GM21367 (cell line): ENCODE measurements around the gene KIF25.

Experiments used
- ATAC-seq: cut with Tn5 transposase; IDR thresholded peaks from one replicate; pipeline ENCODE4 v1.9.1; 2021; ENCODE audit not compliant: unreplicated experiment

KIF25 gene, protein sequence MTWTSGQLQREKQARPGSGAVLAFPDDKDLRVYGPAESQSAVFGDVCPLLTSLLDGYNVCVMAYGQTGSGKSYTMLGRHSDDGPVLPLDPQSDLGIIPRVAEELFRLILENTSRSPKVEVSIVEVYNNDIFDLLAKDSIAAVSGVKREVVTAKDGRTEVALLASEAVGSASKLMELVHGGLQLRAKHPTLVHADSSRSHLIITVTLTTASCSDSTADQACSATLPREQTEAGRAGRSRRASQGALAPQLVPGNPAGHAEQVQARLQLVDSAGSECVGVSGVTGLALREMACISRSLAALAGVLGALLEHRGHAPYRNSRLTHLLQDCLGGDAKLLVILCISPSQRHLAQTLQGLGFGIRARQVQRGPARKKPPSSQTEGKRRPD

DNA sequence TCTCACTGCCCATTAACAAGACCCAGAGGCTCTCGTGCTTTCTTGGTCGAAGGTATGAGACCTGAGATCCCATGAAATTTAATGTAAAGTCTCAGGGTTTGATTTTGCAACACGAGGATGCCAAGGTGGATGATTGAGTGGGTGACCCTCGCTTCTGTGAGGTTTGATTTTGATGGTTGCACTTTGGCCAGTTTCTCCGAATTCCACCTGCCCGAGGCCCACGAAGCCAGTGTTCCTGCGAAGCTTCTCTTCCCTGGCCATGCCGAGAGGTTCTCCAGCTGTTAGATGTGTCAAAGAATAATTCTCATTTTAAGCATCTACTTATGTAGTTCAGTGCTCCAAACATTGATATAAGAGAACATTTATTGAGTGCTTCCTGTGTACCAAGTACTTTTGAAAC lies at the start of gene KIF25:
Gene KIF25, plus strand, starts transcription at position 30 of the 400 bp plus-strand sequence. CDS start 31,915 bp downstream, outside the sequence.
- no peak for ATAC-seq

DNA sequence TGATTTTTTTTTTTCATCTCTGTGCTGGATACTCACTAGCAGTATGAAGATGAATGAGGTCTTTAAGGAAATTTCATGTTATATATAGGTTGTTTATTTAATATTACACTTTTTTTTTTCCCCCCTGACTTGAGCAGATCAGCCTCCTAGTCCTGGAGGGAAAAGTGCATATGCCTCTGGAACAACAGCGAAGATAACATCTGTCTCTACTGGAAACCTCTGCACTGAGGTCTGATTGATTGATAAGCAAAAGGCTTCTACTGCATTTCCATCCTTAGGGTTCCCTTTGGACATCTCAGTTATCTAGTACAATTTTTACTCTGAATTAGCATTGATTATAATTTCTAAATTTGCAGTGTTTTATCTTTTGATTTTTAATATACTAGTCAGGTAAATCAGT lies 49.8 kb upstream of the KIF25 start:
- ATAC-seq: no peak

DNA sequence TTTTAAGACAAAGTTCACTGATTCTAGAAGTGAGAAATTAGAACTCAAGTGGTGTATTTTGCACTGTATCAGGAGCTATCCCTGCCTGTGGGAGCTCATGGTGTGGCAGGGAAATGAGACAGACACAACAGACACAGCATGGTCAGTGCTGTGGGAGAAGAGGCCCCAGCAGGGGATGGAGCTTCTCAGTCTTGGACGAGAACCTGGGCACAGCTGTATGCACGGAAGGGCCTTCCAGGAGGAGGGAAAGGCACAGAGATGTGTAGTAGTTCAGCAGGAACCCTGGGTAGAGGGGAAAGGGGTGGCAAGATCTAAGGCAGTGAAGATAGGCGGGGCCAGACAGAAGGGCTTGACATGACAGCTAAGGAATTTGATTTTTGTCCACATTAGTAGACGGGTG lies 48.8 kb upstream of the KIF25 start:
- no peak for ATAC-seq

DNA sequence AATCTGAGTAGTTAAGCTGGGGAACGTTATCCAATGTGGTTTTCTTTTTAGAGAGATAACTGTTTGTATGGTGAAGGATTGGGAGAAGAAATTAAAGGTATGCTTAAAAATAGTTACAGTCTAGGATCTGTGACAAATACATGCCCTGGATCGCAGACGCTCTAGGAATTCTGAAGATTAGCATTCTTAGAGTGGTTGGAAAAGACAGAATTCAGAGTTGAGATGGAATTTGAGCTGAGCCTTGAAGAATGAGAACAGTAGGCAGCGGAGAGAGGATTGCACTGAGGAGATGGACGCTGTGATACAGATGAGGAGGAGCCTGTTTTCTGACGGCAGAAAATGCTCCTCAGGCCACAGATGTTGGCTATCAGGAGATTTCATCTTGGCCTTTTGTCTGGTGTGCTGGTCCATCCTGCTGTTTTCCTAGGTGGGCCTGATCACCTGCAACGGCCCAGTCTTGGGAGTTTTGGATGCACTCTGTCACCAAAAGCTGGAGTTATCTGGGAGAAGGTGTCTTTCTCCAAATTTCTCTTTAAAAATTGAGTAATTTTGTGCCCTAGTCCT lies 48.3 kb upstream of the KIF25 start:
- ATAC-seq: no peak

DNA sequence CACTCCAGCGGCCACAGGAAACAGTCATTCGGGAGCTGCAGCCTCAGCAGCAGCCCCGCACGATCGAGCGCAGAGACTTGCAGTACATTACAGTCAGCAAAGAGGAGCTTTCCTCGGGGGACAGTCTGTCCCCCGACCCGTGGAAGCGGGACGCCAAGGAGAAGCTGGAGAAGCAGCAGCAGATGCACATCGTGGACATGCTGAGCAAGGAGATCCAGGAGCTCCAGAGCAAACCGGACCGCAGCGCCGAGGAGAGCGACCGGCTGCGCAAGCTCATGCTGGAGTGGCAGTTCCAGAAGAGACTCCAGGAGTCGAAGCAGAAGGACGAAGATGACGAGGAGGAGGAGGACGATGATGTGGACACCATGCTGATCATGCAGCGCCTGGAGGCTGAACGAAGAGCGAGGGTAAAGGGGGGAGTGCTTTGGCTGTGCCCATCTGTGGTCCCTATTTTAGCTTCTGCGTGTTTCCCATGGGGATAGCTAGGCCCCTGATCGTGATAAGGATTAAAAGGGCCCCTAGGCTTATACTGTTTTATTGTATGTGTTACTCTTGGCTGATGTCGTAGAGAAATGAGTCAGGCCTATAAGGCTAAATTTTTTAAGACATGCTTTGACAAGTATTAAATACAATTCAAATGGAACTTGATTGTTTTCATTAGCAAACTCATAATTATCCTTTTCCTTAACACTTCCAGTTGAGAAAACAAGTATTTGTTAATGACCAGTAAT lies 45.5 kb upstream of the KIF25 start:
- no peak for ATAC-seq

DNA sequence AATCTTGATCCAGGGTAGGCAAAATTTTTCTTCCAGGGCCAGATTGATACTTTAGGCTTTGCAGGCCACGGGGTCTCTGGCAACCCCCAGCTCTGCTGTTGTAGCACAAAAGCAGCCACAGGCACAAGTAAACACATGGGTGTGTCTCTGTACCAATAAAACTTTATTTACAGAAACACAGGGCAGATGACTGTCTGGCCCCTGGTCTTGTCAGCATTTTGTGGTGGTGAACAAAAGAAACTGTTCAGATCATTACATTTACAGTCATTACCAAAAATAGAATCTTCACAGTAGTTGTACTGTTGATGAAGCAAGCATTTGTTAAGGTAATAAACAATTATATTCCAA lies 45.0 kb upstream of the KIF25 start:
- no peak for ATAC-seq

DNA sequence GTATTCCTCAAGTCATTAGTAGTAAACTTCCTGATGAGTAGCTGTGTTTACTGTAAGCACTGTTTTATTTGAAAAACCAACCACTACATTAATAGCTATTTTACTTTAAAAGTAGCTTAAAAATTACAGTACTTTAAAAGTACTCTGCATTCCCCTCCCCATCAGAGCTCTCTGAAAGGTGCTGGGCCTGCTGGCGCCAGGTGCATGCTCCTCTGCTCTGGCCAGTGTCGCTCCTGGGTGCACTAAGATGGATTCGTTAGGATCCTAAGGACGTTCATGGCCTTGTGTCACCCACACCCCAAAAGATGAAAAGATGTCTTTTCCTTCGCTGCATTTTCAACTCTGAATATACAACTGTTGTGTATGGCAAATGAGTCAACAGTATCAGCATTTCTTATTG lies 43.9 kb upstream of the KIF25 start:
- no peak for ATAC-seq

DNA sequence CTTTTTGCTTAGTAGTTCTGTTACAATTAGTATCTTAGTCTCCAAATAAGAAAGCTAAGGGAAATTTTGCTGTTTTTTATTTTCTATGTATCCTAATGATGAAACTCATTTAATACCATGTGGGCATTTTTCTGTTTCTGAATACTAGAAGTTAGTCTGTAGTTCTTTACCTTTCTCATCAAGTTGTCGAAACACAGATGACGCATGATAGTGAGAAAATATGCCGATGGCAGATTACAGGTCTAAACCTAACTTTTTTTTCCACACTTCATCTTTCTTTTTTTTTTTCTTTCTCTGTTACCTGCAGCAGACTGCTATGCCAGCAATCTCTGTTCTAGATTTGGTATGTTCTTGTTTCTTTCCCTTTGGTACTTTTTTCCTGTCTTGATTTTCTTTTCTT lies 43.3 kb upstream of the KIF25 start:
- no peak for ATAC-seq

DNA sequence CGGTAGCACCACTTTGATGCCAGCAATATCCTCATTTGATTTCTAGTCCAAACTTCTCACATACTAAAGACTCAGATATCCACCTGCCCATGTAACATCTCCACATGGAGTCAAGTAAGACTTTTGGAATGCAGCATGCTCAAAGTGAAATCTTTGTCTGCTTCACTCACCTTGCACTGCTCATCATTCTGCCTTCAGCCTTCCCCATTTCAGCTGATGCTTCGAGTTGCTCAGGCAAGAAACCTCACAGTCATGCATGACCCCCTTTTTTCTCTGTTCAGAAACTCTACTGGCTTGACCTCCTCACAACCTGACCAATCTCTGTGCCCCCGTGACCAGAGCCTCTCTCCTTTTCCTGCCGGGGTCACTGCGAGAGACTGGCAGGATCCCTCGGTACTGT lies 41.0 kb upstream of the KIF25 start:
- ATAC-seq: no peak

DNA sequence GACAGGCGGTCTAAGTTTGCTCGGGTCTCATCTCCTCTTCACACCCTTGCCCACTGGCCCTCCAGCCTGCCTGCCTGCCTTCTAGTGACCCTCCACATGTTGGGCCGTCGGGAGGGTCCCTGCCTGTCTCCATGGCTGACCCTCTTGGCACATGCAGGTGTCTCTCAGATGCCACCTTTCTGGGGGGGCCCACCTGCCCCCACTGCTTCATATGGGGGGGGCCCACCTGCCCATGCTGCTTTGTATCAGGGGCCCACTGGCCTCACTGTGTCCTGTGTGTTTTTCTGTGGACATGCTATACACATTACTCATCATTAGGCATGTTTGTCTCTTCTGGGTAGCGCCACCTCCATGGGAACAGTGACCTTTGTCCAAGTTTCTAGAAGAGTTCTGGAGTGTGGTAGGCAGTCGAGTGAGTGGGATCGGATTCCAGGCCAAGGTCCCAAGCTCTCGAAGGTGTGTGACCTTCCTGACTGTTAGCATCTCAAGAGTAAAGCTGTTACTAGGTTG lies 40.4 kb upstream of the KIF25 start:
- ATAC-seq: no peak

DNA sequence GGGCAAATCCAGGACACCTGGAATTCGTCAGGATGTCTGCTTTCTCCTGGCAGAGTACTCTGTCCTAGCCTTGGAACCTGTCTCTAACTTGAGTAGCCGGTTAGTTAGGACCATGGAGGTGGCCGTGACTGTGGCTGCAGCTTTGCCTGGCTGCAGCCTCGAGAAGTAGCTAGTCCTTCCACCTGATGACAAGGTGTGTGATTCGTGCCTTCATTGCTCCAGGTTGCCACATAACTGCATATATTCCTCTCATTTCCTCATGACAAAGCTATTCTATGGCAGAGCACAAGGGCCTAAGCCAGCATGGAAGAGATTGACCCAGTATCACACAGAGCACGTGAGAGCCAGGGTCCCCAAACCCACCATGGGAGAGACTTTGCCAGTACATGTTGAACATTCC lies 39.8 kb upstream of the KIF25 start:
- no peak for ATAC-seq

DNA sequence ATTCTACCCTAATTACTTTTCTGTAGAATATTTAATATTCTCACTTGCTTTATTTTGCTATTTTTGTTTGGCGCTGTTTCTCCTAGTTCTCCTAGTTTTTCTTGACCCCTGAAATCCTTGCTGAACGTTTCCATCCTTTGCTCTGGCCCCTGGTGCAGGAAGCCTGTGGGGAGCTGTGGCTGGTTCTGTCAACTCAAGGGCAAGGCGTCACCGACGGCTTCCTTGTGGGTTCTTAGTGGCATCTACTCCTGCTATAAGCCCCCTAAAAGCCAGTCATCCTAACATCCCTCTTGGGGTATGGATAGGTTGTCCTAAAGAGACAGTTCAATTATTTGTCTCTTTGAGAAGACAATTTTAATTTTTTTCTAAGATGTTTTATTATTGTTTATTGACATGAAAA lies 36.9 kb upstream of the KIF25 start:
- ATAC-seq: no peak

DNA sequence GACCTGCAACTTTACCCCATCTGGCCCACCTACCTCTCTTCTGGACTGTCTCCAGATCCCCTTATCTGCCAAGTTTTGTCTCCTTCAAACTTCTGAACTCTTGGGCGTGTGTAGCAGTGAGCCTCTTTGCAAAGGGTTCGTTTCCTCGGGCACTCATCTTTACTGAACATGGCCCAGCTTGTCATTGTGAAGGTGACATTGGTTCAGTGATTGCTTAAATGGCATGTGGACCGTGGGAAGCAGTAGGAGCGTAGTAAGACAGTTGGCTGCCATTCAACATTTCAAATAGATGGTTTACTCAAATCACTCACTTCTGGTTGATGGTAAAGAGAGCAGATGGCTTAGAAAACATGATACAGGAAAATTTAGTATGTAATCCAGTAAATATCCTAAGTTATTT lies 34.8 kb upstream of the KIF25 start:
- no peak for ATAC-seq

DNA sequence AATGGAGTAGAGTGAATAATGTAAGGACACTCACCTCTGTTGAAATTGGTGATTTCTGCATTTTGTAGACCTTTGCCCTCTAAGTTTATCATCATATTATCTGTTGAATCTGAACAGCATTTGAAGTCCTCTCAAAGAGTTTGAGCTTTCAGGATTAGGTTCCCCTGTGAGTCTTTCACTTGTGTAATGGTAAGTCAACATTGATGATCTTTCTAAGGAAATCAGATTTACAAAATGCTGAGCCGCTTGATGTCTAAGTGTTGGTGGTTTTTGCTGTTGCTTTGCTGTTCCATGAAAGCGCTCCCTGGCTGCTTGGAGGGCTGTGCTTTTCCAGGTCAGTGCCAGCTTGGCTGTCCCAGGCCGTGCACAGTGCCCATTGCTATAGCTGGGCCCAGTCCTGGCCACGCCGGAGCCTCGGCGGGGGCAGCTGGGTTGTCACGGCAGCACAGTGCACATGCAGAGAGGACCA lies 33.8 kb upstream of the KIF25 start:
- no peak for ATAC-seq

DNA sequence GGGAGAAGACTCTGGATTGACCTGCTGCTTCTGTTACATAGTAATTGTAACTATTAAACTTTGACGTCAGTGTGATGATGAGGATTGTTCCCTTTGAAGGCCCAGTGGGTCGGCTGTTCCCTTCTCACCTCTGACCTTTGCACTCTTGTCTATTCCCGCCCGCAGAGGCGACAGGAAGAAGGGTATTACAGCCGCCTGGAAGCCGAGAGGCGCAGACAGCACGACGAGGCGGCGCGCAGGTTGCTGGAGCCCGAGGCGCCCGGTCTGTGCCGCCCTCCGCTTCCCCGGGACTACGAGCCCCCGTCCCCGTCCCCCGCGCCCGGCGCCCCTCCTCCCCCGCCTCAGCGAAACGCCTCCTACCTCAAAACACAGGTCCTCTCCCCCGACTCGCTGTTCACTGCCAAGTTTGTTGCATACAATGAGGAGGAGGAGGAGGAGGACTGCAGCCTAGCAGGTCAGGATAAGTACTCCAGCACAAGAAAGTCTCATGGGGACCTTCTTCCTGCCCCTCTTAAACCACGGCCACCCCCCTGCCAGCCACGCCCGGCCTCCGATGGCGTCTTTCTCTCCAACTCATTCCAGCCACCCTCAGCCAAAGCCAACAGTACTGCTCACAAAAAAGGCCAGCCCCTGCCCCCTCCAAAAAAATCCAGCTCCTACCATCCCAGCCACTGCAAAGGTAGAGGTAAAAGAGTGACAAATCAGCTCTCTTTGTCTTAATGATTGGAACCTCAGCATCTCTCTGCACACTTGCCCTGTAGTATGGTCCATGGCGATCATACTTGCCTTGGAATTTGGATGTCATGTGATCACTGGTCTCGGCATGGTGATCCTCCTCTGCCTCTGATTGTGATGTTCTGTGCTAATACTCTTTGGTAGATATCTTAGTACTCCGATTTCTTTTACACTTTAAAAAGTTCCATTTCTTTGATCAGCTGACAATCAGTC lies 31.6 kb upstream of the KIF25 start:
- ATAC-seq: no peak

DNA sequence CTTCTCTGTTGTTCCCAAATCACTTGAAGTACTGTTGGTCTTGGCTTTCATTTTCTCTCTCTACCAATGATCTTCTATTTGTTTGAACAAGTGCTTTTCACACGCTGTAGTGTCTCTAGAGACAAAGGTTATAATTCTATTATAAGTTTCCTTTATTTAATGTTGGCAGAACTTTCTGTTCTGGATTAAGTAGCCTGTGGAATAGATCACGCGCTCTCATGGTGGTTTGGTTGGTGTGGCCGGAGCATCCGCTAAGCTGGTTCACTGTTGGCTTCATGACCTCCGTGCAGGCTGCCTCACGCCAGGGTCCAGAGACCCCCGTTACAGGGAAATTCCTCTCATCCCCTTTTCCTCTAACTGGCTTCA lies 30.9 kb upstream of the KIF25 start:
- no peak for ATAC-seq

DNA sequence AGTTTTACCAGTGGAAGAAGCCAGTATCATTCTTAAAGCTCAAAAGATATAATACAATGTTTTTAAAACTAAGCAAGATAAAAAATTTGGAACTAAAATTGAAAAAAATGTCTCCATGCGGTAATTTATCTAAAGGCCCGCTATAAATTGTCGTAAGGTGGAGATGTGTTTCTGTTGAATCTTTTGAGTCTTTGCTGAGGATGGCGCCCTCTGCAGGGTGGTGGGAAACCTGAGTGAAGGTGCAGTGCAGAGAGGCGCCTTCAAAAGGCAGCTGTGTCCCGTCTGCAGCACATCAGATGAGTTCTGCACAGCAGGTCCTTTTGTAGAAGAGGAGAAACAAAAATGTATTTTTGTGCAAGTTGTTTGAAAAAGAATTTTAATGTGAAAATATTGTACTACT lies 29.4 kb upstream of the KIF25 start:
- ATAC-seq: no peak

DNA sequence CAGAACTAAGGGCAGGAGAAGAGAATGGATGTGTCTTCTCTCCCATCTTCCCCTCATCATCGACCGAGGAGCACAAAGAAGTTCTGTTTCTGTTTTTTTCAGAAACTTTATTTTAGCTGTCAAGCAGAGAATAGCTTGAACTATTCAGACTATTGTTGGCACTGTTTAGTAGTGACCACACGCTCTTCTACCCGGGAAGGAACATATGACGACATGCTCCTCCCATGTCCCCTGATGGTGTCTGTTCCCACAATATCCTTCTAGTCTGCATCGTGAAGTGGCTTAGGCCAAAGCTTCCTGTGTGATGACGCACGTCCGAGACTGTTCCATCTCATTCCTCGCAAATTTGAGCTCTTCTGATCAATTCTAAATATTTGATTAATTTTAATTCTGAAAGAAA lies 27.2 kb upstream of the KIF25 start:
- no peak for ATAC-seq

DNA sequence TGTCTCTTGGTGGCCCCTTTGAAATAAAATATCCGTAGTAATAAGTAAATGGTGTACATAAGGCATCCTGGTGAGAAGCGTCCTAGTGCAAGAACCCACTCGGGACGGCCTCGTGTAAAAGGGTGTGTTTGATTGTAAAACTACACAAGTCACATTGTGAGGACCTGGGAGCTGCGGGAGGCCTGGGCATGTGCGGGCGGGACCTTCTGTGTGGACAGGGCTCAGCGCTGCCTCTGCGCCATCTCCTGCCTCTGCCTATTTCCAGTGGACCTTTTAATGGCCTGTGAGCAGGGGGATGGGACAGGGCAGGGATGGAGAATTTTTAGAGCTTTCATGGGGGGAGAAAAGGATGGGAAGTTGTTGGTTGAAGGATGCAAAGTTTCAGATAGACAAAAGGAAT lies 25.3 kb upstream of the KIF25 start:
- no peak for ATAC-seq

DNA sequence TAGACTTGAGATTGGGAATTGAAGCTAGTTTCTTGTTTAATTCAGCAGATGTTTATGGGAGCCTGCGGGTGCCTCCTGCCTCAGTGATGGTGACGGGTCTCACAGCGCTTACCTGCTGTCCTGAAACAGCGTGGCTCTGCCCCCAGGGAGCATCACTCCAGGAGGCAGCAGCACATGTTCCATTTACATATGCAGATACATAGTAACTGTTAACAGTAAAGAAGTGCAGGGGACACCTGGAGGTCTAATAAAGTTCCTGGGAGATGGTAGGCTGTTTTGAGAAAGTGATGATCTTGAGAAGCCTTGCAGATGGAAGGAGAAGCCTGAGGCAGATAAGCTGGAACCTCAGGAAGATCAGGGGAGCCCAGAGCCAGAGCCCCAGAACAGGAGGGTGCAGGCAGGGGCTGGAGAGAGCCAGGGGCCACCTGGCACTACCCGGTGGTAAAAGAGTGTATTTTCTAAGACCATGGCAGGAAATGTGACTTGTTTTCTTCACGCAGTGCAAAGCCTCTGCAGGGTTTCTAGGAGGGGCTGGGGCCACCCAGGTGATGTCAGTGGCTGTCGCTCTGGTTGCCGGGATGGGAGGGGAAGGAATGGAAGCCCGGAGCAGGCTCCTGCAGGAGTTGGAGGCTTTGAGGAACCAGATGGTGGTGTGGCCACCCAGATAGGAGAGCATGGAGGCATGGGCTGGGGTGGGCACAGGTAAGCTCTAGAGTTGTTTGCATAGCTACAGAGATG lies 24.2 kb upstream of the KIF25 start:
- ATAC-seq: no peak
